T-helper 2 cell treated with Interferon-gamma antibody and Interleukin-4, amounts not matched to agents 5 μg/mL and 100 μg/mL, for 36 hours (primary cell): Measurements from ENCODE around the gene RTL3.
"Not testable (repeated sequence)": the region's sequence is repeated elsewhere in the genome, so short reads cannot be mapped to it uniquely, and the experiment has no call there.

Experiments used
- DNase-seq: peaks from one replicate; pipeline ENCODE4 v3.0.0; 2021; ENCODE audit warnings: low spot score
- H3K27ac Mint-ChIP-seq: one replicate; pipeline ENCODE4 v1.8.0; 2021; ENCODE audit warnings: mild to moderate bottlenecking, mixed read lengths
- H3K27me3 Mint-ChIP-seq: one replicate; pipeline ENCODE4 v1.8.0; 2021; ENCODE audit warnings: low read depth, mixed read lengths
- H3K36me3 Mint-ChIP-seq: one replicate; pipeline ENCODE4 v1.8.0; 2021; ENCODE audit warnings: low read depth, mixed read lengths
- H3K4me1 Mint-ChIP-seq: one replicate; pipeline ENCODE4 v1.8.0; 2021; ENCODE audit warnings: low read depth, mixed read lengths
- H3K4me3 Mint-ChIP-seq: one replicate; pipeline ENCODE4 v1.8.0; 2022; ENCODE audit warnings: mild to moderate bottlenecking, moderate library complexity, mixed read lengths
- H3K9me3 Mint-ChIP-seq: one replicate; pipeline ENCODE4 v1.8.0; 2021; ENCODE audit warnings: mixed read lengths

RTL3 gene

DNA sequence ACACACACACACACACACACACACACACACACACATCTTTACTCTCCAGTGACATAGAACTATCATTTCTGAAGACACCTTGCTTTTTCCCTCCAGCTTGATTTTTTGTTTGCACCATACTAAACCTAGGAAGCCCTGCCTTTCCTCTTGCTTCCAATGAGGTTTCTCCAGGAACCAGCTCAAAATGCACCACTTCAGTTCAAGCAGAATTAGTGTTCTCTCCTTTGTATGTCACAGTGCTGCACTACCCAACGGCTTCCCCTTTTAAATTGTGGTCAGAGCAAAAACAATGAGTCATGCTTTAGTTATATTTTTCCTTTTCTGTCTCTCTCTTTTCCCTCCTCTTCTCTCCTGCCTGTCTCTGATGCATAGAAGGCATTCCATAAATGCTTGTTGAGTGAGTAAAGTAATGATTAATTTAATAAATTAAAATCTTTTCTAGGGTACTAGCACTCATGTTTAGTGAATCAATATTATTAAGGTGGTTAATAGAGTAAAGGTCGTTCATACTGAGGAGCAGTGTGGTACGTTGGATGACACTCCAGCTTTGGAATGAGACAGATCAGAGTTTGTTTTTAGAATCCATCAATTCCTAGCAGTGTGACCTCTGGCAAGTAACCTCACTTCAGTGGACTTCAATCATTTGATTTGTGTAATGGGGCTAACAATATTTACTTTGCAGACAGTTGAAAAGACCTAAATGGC lies 5.9 kb downstream of the RTL3 start:
- Mint-ChIP-seq H3K9me3 (peaks cover 4% of the 10 kb centered on the region), H3K4me1 (peaks cover 30% of the 10 kb centered on the region), H3K27me3 (no peaks in the 10 kb centered on the region), H3K27ac (peak overlapping the region; percentile 89), H3K36me3 (peaks cover 7% of the 10 kb centered on the region), H3K4me3 (peak overlapping the region; percentile 79)
- DNase-seq, result peak; percentile 6

GRCh38 chrX:78650906-78651437 lies 8.2 kb downstream of the RTL3 start:
- Mint-ChIP-seq H3K4me1 (peaks cover 32% of the 10 kb centered on the region), H3K4me3 (peak overlapping the region; percentile 71), H3K9me3 (peaks cover 25% of the 10 kb centered on the region), H3K36me3 (peaks cover 29% of the 10 kb centered on the region), H3K27ac (peak overlapping the region; percentile 87), H3K27me3 (no peaks in the 10 kb centered on the region)
- peak; percentile 10 for DNase-seq

DNA sequence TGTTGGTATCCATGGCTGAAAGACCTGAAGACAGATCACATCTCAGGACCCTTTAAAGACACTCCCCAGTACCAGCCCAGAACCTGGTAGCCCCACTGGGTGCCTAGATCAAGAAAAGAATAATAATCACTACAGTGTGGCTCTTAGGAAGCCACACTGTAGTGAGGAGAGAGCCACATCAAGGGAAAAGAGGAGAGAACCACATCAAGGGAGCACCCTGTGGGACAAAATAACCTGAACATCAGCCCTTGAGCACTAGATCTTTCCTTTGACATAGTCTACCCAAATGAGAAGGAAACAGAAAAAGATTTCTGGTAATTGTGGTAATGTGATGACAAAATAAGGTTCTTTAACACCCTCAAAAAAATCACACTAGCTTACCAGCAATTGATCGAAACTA lies 15.3 kb downstream of the RTL3 start:
- no peak for DNase-seq
- peak overlapping the region; percentile 65 for H3K27ac Mint-ChIP-seq
- peak overlapping the region; percentile 24 for H3K4me3 Mint-ChIP-seq

GRCh38 chrX:78643096-78643495 lies 16.0 kb downstream of the RTL3 start:
- no peak for DNase-seq
- peaks cover 17% of the 10 kb centered on the region for H3K4me1 Mint-ChIP-seq
- no peak overlapping the region for H3K4me3 Mint-ChIP-seq
- no peak overlapping the region for H3K27ac Mint-ChIP-seq
- H3K36me3 Mint-ChIP-seq, result peaks cover 44% of the 10 kb centered on the region
- H3K9me3 Mint-ChIP-seq, result peaks cover 48% of the 10 kb centered on the region
- no peaks in the 10 kb centered on the region for H3K27me3 Mint-ChIP-seq

More for the DNA sequence above, 15.3 kb downstream of the RTL3 start:
- H3K27me3 Mint-ChIP-seq, result no peaks in the 10 kb centered on the region
- peaks cover 44% of the 10 kb centered on the region for H3K36me3 Mint-ChIP-seq
- peaks cover 14% of the 10 kb centered on the region for H3K4me1 Mint-ChIP-seq
- peaks cover 48% of the 10 kb centered on the region for H3K9me3 Mint-ChIP-seq

DNA sequence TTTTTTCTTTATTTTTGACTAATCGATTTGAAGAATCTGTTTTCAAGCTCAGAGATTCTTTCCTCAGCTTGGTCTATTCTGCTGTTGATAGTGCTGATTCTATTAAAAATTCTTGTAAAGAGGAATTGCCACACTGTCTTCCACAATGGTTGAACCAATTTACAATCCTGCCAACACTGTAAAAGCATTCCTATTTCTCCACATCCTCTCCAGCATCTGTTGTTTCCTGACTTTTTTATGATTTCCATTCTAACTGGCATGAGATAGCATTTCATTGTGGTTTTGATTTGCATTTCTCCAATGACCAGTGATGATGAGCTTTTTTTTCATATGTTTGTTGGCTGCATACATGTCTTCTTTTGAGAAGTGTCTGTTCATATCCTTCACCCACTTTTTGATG lies 23.0 kb downstream of the RTL3 start:
- H3K4me3 Mint-ChIP-seq, result not testable (repeated sequence)

GRCh38 chrX:78624962-78625909 lies 33.9 kb downstream of the RTL3 start:
- Mint-ChIP-seq H3K4me1 (peaks cover 30% of the 10 kb centered on the region), H3K27ac (peak overlapping the region; percentile 67), H3K4me3 (peak overlapping the region; percentile 26), H3K36me3 (peaks cover 10% of the 10 kb centered on the region), H3K27me3 (no peaks in the 10 kb centered on the region), H3K9me3 (peaks cover under 1% of the 10 kb centered on the region)
- DNase-seq, result peak; percentile 4

More for the DNA sequence above, 23.0 kb downstream of the RTL3 start:
- Mint-ChIP-seq H3K9me3 (peaks cover 25% of the 10 kb centered on the region), H3K36me3 (peaks cover 15% of the 10 kb centered on the region)
- DNase-seq, H3K27me3 Mint-ChIP-seq, H3K27ac Mint-ChIP-seq, H3K4me1 Mint-ChIP-seq: not testable (repeated sequence)

DNA sequence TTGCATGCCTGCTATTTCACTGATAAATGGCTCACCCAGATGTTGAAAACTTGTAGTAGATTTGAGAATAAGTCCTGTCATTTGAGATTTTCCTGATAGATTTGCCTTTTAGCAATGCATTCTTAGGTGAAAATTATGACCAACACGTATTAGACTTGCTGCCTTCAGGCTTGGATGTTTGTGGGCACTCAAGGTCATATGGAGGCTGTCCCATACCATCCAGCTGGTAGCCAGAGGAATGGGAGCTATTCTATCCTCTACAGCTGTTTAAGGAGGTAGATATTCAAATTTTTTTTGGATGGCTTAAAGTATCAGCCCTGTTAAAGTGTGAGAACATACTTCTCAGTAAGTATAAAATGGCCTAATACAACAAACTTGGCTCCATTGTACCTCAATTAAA lies 34.7 kb downstream of the RTL3 start:
- Mint-ChIP-seq H3K4me3 (no peak overlapping the region), H3K27ac (no peak overlapping the region), H3K4me1 (peaks cover 30% of the 10 kb centered on the region), H3K27me3 (no peaks in the 10 kb centered on the region), H3K36me3 (peaks cover 10% of the 10 kb centered on the region), H3K9me3 (no peaks in the 10 kb centered on the region)
- no peak for DNase-seq

GRCh38 chrX:78622831-78623230 lies 36.3 kb downstream of the RTL3 start:
- Mint-ChIP-seq H3K4me1 (peaks cover 30% of the 10 kb centered on the region), H3K27ac (no peak overlapping the region), H3K36me3 (peaks cover 10% of the 10 kb centered on the region), H3K9me3 (peaks cover 7% of the 10 kb centered on the region), H3K27me3 (no peaks in the 10 kb centered on the region), H3K4me3 (no peak overlapping the region)
- DNase-seq, result no peak

- no peaks in the 10 kb centered on the region for H3K27me3 Mint-ChIP-seq
- no peak overlapping the region for H3K4me3 Mint-ChIP-seq
- H3K4me1 Mint-ChIP-seq, result peaks cover 9% of the 10 kb centered on the region
- no peak overlapping the region for H3K27ac Mint-ChIP-seq
- H3K36me3 Mint-ChIP-seq, result peaks cover 2% of the 10 kb centered on the region
- peaks cover 11% of the 10 kb centered on the region for H3K9me3 Mint-ChIP-seq
- DNase-seq, result no peak
These were observed 39.3 kb downstream of the RTL3 start for GRCh38 chrX:78619834-78620233.

DNA sequence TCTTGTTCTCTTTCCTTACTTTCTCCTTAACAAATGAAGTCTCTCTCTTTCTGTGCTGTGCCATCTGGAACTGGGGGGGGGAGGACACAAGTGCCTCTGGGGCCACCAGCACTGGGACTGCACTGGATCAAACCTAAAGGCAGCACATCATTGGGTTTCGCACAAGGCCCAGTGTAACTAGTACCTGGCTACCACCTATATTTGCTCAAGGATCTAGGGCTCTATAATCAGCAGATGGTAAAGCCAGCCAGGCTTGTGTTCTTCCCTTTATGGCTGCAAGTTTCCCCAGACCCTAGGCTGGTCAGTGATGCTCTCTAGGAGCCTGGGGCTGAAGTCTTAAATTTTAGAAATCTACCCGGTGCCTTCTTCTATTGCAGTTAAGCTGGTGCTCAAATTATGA lies 40.1 kb downstream of the RTL3 start:
- Mint-ChIP-seq H3K27ac (no peak overlapping the region), H3K9me3 (peaks cover 11% of the 10 kb centered on the region), H3K27me3 (no peaks in the 10 kb centered on the region), H3K4me3 (no peak overlapping the region), H3K4me1 (peaks cover 3% of the 10 kb centered on the region), H3K36me3 (peaks cover 2% of the 10 kb centered on the region)
- no peak for DNase-seq

DNA sequence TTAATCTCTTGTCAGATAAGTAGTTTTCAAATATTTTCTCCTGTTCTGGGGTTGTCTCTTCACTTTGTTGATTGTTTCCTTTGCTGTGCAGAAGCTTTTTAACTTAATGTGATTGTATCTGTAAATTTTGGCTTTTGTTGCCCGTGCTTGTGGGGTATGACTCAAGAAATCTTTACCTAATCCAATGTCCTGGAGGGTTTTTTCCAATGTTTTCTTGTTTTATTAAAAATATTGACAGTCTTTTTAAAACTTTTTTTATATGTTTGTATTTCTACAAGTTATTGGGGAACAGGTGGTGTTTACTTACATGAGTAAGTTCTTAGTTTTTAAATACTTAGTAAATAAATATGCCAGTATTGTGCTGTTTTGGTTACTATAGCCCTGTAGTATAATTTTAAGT lies 44.9 kb downstream of the RTL3 start:
- no peaks in the 10 kb centered on the region for H3K27me3 Mint-ChIP-seq
- H3K27ac Mint-ChIP-seq, result no peak overlapping the region
- H3K4me3 Mint-ChIP-seq, result no peak overlapping the region
- H3K36me3 Mint-ChIP-seq, result no peaks in the 10 kb centered on the region
- peaks cover 11% of the 10 kb centered on the region for H3K9me3 Mint-ChIP-seq
- H3K4me1 Mint-ChIP-seq, result peaks cover 2% of the 10 kb centered on the region
- no peak for DNase-seq
